Measurements from ENCODE around the gene GATA1. TPM values are rescaled to one million over a fixed set of nuclear protein-coding genes. Genes with fewer than 3 reads are reported as not detected.

The GATA1 gene
- total RNA-seq, 1 donor, result not detected

- Histone ChIP-seq H2AFZ (ENCODE audit: low read length) (no peak overlapping the region), H4K20me1 (ENCODE audit: insufficient read depth, low read length) (no peaks in the 10 kb centered on the region), H3K9me3 (ENCODE audit: low read depth, low read length) (no peaks in the 10 kb centered on the region), H3K4me3 (ENCODE audit: insufficient read depth, low read length) (no peak overlapping the region), H3K27ac (ENCODE audit: low read depth, low read length) (no peak overlapping the region), H3K27me3 (ENCODE audit: insufficient read depth, low read length) (no peaks in the 10 kb centered on the region), H3K4me1 (ENCODE audit: insufficient read depth, low read length) (no peaks in the 10 kb centered on the region), H3K4me2 (ENCODE audit: insufficient read depth, low read length) (no peak overlapping the region), H3K36me3 (ENCODE audit: insufficient read depth, low read length) (no peaks in the 10 kb centered on the region), H3K79me2 (ENCODE audit: insufficient read depth, low read length) (no peaks in the 10 kb centered on the region)
- no peak for TF ChIP-seq CTCF (IDR thresholded peaks at IDR 0.05; ENCODE audit: extremely low read depth, low read depth, low read length)
- DNase-seq (ENCODE audit: insufficient read length, low spot score, missing footprints), result no peak
Observed at GRCh38 chrX:48786825-48787504, 575 bp downstream of the GATA1 start.

- Histone ChIP-seq H3K27ac (ENCODE audit: low read depth, low read length) (no peak overlapping the region), H3K36me3 (ENCODE audit: insufficient read depth, low read length) (no peaks in the 10 kb centered on the region), H2AFZ (ENCODE audit: low read length) (no peak overlapping the region), H3K9me3 (ENCODE audit: low read depth, low read length) (no peaks in the 10 kb centered on the region), H4K20me1 (ENCODE audit: insufficient read depth, low read length) (no peaks in the 10 kb centered on the region), H3K4me3 (ENCODE audit: insufficient read depth, low read length) (no peak overlapping the region), H3K27me3 (ENCODE audit: insufficient read depth, low read length) (no peaks in the 10 kb centered on the region), H3K4me1 (ENCODE audit: insufficient read depth, low read length) (no peaks in the 10 kb centered on the region), H3K4me2 (ENCODE audit: insufficient read depth, low read length) (no peak overlapping the region), H3K79me2 (ENCODE audit: insufficient read depth, low read length) (no peaks in the 10 kb centered on the region)
- TF ChIP-seq CTCF (IDR thresholded peaks at IDR 0.05; ENCODE audit: extremely low read depth, low read depth, low read length), result no peak
- DNase-seq (ENCODE audit: insufficient read length, low spot score, missing footprints), result no peak
Observed at GRCh38 chrX:48787505-48788443, 1.4 kb downstream of the GATA1 start.

- no peak for TF ChIP-seq CTCF (IDR thresholded peaks at IDR 0.05; ENCODE audit: extremely low read depth, low read depth, low read length)
- Histone ChIP-seq H3K27me3 (ENCODE audit: insufficient read depth, low read length) (no peaks in the 10 kb centered on the region), H3K79me2 (ENCODE audit: insufficient read depth, low read length) (no peaks in the 10 kb centered on the region), H3K4me3 (ENCODE audit: insufficient read depth, low read length) (no peak overlapping the region), H3K4me2 (ENCODE audit: insufficient read depth, low read length) (no peak overlapping the region), H3K27ac (ENCODE audit: low read depth, low read length) (no peak overlapping the region), H3K4me1 (ENCODE audit: insufficient read depth, low read length) (no peaks in the 10 kb centered on the region), H3K9me3 (ENCODE audit: low read depth, low read length) (no peaks in the 10 kb centered on the region), H4K20me1 (ENCODE audit: insufficient read depth, low read length) (no peaks in the 10 kb centered on the region), H2AFZ (ENCODE audit: low read length) (no peak overlapping the region), H3K36me3 (ENCODE audit: insufficient read depth, low read length) (no peaks in the 10 kb centered on the region)
- DNase-seq (ENCODE audit: insufficient read length, low spot score, missing footprints), result no peak
Observed at GRCh38 chrX:48789366-48790220, 3.2 kb downstream of the GATA1 start.
